SU-DHL-6 (cell line): Measurements from ENCODE around the gene CUX1.

Source experiments
- H2AFZ ChIP-seq: fragments of 200-600 bp; sonication (generic); 2 replicates; pipeline ENCODE4 v1.6.1; 2014; ENCODE audit warnings: low read depth, mild to moderate bottlenecking, moderate library complexity, mixed read lengths, antibody characterized with exemption, low read length; ENCODE audit not compliant: severe bottlenecking
- H3F3A ChIP-seq: fragments of 200-600 bp; shearing (Covaris generic); 2 replicates; pipeline ENCODE4 v1.6.0; 2016; ENCODE audit warnings: antibody characterized with exemption, mild to moderate bottlenecking; ENCODE audit not compliant: insufficient read depth
- H3K27ac ChIP-seq: fragments of 200-600 bp; sonication (generic); 2 replicates; pipeline ENCODE4 v1.5.1; 2016; ENCODE audit warnings: low read depth, mild to moderate bottlenecking, low read length, moderate library complexity, mixed read lengths
- H3K27me3 ChIP-seq: fragments of 200-600 bp; sonication (generic), shearing (Covaris generic); 2 replicates; pipeline ENCODE4 v1.6.0; 2014; ENCODE audit warnings: mild to moderate bottlenecking, low read length
- H3K36me3 ChIP-seq: fragments of 200-600 bp; sonication (generic); 2 replicates; pipeline ENCODE4 v1.6.1; 2014; ENCODE audit warnings: mild to moderate bottlenecking, low read length, mixed read lengths
- H3K4me2 ChIP-seq: fragments of 300-600, 200-600 bp; shearing (Covaris generic), sonication (generic); 2 replicates; pipeline ENCODE4 v1.6.0; 2014; ENCODE audit warnings: low read length, low read depth, mild to moderate bottlenecking; ENCODE audit not compliant: poor library complexity, severe bottlenecking
- H3K4me3 ChIP-seq: fragments of 200-600 bp; sonication (generic); 2 replicates; pipeline ENCODE4 v1.5.1; 2014; ENCODE audit warnings: antibody characterized with exemption, low read length, mild to moderate bottlenecking, mixed read lengths; ENCODE audit not compliant: insufficient read depth, poor library complexity, severe bottlenecking
- H3K79me2 ChIP-seq: fragments of 200-600 bp; sonication (generic); 2 replicates; pipeline ENCODE4 v1.6.1; 2014; ENCODE audit warnings: mild to moderate bottlenecking, low read length, moderate library complexity; ENCODE audit not compliant: insufficient read depth
- H3K9ac ChIP-seq: fragments of 200-600 bp; sonication (generic); 2 replicates; pipeline ENCODE4 v1.7.0; 2014; ENCODE audit warnings: mild to moderate bottlenecking, low read length
- H3K9me2 ChIP-seq: fragments of 200-600 bp; sonication (generic); replicated peaks from 2 replicates; pipeline ENCODE4 v1.6.1; 2014; ENCODE audit warnings: low read length; ENCODE audit not compliant: insufficient read depth
- H3K9me3 ChIP-seq: fragments of 200-600 bp; sonication (generic); 2 replicates; pipeline ENCODE4 v1.6.1; 2014; ENCODE audit warnings: low read length, mixed read lengths; ENCODE audit not compliant: insufficient read depth
- H4K20me1 ChIP-seq: fragments of 200-600 bp; sonication (generic); 2 replicates; pipeline ENCODE4 v1.6.1; 2014; ENCODE audit warnings: low read depth, mild to moderate bottlenecking, antibody characterized with exemption, low read length, moderate library complexity, mixed read lengths
- EZH2phosphoT487 ChIP-seq: fragments of 200-600 bp; sonication (generic), shearing (Covaris generic); conservative IDR thresholded peaks from 2 replicates; pipeline ENCODE4 v1.6.1; 2018; ENCODE audit warnings: mild to moderate bottlenecking, antibody characterized with exemption, low read length, moderate library complexity, mixed read lengths
- TF ChIP-seq, protein P1 (sequence below): fragments of 200-600 bp; sonication (generic); IDR thresholded peaks from one replicate; pipeline ENCODE4 v1.5.1; 2017; ENCODE audit warnings: antibody characterized with exemption, mild to moderate bottlenecking, low read length, moderate library complexity; ENCODE audit not compliant: insufficient read depth, poor library complexity, severe bottlenecking

CUX1 gene

DNA sequence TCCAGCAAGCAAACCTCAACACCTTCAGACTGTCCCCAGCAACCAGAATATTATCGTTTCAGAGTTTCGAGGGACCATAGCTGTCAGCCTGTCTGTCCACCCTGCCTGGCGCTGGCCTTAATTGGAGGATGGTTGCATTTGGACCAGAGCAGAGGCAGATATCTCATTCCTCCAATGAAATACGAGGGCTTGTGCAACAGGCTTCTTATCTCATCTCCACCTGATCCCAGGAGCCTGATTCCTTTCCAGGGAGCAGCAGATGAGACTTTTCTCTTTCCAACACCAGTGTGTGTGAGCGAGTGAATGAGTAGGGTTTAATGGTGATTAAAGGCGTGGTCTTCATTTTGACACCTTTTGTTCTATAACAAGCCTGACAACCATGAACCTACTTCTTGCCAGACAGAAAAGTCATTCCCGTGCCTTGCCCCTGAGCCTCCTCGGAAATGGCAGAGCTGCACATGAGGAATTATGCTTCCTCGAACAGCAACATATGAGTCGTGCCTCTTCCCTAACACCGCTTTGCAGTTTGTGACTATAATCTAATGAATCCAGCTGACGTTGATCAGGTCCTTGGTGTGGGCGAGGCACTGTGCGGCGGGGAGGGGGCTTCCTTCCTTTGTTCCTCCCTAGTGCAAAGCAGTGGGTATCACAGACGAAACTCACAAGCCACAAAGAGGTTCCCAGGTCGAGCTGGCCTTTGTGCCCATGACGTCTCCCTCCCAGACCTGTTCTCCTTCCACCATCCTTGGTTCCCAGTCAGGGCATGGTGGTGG lies 147.4 kb downstream of the CUX1 start:
- no peak overlapping the region for H3K27ac ChIP-seq

DNA sequence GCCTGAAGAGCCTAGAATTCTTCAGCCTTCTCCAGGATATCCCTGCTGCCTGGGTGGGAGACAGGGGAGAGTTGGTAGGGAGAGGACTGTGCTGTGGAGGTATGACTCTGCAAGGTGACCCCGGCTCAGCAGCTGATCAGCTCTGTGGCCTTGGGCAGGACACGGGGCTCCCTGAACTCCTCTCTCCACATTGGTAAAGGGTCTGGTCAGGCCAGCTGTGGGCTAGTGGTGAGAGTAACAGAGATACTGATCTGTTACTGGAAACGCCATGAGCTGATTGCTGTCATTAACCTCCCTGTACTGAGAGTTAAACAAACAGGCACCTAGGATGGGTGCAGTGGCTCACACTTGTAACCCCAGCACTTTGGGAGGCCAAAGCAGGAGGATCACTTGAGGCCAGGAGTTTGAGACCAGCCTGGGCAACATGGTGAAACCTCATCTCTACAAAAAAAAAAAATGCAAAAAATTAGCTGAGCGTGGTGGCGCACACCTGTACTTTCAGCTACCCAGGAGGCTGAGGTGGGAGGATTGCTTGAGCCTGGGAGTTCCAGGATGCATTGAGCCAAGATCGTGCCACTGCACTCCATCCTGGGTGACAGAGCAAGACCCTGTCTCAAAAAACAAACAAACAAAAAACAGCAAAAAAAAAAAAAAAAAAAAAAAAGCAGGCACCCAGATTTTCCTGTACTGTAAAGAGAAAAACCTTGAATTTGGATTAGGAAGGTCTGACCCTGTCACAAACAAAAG lies 151.5 kb downstream of the CUX1 start:
- Histone ChIP-seq H3K79me2 (peaks cover 98% of the 10 kb centered on the region), H3K27ac (peak overlapping the region; percentile 94), H3K36me3 (no peaks in the 10 kb centered on the region)

More for the DNA sequence above, 147.4 kb downstream of the CUX1 start:
- Histone ChIP-seq H4K20me1 (no peaks in the 10 kb centered on the region; the same call in 1 of the 2 replicates), H3K79me2 (peaks cover 100% of the 10 kb centered on the region), H3K27me3 (no peaks in the 10 kb centered on the region), H3K9ac (no peak overlapping the region), H3K9me2 (no peaks in the 10 kb centered on the region), H3F3A (peaks cover 22% of the 10 kb centered on the region), H2AFZ (no peak overlapping the region), H3K9me3 (no peaks in the 10 kb centered on the region), H3K4me2 (no peak overlapping the region), H3K36me3 (no peaks in the 10 kb centered on the region; the same call in 1 of the 2 replicates), H3K4me3 (no peak overlapping the region)
- no peak for TF ChIP-seq EZH2phosphoT487
- TF ChIP-seq, protein P1, sequence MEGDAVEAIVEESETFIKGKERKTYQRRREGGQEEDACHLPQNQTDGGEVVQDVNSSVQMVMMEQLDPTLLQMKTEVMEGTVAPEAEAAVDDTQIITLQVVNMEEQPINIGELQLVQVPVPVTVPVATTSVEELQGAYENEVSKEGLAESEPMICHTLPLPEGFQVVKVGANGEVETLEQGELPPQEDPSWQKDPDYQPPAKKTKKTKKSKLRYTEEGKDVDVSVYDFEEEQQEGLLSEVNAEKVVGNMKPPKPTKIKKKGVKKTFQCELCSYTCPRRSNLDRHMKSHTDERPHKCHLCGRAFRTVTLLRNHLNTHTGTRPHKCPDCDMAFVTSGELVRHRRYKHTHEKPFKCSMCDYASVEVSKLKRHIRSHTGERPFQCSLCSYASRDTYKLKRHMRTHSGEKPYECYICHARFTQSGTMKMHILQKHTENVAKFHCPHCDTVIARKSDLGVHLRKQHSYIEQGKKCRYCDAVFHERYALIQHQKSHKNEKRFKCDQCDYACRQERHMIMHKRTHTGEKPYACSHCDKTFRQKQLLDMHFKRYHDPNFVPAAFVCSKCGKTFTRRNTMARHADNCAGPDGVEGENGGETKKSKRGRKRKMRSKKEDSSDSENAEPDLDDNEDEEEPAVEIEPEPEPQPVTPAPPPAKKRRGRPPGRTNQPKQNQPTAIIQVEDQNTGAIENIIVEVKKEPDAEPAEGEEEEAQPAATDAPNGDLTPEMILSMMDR = no peak

DNA sequence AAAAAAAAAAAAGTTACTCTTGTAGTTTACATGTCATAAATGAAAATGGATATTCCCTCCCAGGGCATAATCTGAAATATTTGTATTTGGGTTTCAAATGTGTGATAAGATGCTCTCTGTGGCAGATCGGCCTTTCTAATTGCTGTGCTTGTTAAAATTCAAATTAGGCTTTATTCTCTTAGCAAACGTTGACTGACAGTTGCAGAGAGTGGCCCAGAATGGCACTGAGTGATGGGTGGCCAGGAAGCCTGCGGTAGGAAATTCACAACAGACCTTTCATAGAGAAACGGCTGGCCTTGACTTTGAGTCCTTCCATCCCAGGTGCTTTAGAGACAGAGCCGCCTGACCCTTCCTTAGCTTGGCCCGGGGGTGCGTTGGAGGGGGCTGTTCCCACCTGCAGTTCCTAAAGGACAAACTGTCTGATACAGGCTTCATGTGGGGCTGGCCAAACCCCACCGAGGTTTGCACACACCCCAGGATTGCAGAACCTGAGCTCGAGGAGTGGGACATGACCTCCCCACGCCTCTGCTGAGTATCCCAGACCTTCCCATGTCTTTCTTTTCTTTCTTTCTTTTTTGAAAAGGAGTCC lies 152.7 kb downstream of the CUX1 start:
- Histone ChIP-seq H3K9ac (peak overlapping the region; percentile 42), H3K9me3 (no peaks in the 10 kb centered on the region), H3K4me2 (peak overlapping the region; percentile 78), H4K20me1 (no peaks in the 10 kb centered on the region), H3K9me2 (no peaks in the 10 kb centered on the region), H3K27ac (peak overlapping the region; percentile 94), H3K79me2 (peaks cover 98% of the 10 kb centered on the region), H3F3A (peaks cover 33% of the 10 kb centered on the region), H3K4me3 (peak overlapping the region; percentile 28), H3K36me3 (no peaks in the 10 kb centered on the region), H3K27me3 (no peaks in the 10 kb centered on the region), H2AFZ (no peak overlapping the region)
- TF ChIP-seq, protein P1 = no peak
- TF ChIP-seq EZH2phosphoT487 = no peak

More for the DNA sequence above, 151.5 kb downstream of the CUX1 start:
- peak overlapping the region; percentile 28 for H3K4me3 ChIP-seq
- no peaks in the 10 kb centered on the region for H3K27me3 ChIP-seq
- no peak overlapping the region for H2AFZ ChIP-seq
- no peaks in the 10 kb centered on the region for H3K9me2 ChIP-seq
- H3K9ac ChIP-seq = peak overlapping the region; percentile 42
- peak overlapping the region; percentile 78 for H3K4me2 ChIP-seq
- no peak for TF ChIP-seq EZH2phosphoT487
- peaks cover 27% of the 10 kb centered on the region for H3F3A ChIP-seq
- H3K9me3 ChIP-seq = no peaks in the 10 kb centered on the region
- H4K20me1 ChIP-seq = no peaks in the 10 kb centered on the region
